K562 (cell line): ENCODE results near the gene ARFGEF2. TPM values are rescaled to one million over a fixed set of nuclear protein-coding genes. Genes with fewer than 3 reads are reported as not detected.

Source experiments
- HMG20A ChIP-seq: fragments of 450-650 bp; formaldehyde crosslinking; conservative IDR thresholded peaks from 2 replicates; pipeline ENCODE4 v1.4.0; 2020; ENCODE audit warnings: mild to moderate bottlenecking, mixed read lengths
- NFYB ChIP-seq: IDR thresholded peaks from 2 replicates; pipeline ENCODE4 v1.6.1; 2011; ENCODE audit warnings: mild to moderate bottlenecking, moderate library complexity; ENCODE audit not compliant: insufficient read length; ENCODE audit errors: extremely low read depth
- POLR2AphosphoS2 ChIP-seq: IDR thresholded peaks from 2 replicates; pipeline ENCODE4 v1.6.1; 2012; ENCODE audit warnings: low read length, improper control_type of control experiment
- TEAD4 ChIP-seq, 2 experiments: sonication (generic) in 1 of 2; formaldehyde crosslinking in 1 of 2; IDR thresholded peaks; 2 replicates each; pipeline versions ENCODE4 v1.6.1 to v1.8.0; 2012 to 2022; ENCODE audit warnings: borderline replicate concordance in 1 of 2, inconsistent platforms in 1 of 2, low read length in 1 of 2, mild to moderate bottlenecking in 1 of 2, missing genetic modification reagents in 1 of 2
- polyA plus RNA-seq, 8 experiments: library from polyadenylated mRNA; depleted of rRNA in 4 of 8; stranded (reverse) in 5 of 8; unstranded in 3 of 8; fragments of >200 nt; fragmentation: Nextera tagmentation in 2 of 8; fragmentation: Illumina TruSeq in 1 of 8; extraction: Ambion mirVana in 2 of 8; extraction: Trizol in 1 of 8; gene quantifications; 2 replicates each; pipeline versions ENCODE4 v1.2.1 to v1.2.3, GENCODE V29; 2011 to 2014; ENCODE audit warnings: inconsistent platforms in 1 of 8, missing spikeins in 1 of 8
- total RNA-seq, 7 experiments: library from RNA; depleted of rRNA in 6 of 7; stranded (reverse); fragments of >200 nt in 6 of 7; fragmentation: Illumina TruSeq in 2 of 7; extraction: Trizol in 2 of 7; gene quantifications; 2 replicates each; pipeline versions ENCODE4 v1.2.1 to v1.2.3, GENCODE V29; 2011 to 2021; ENCODE audit warnings: low replicate concordance in 1 of 7
- TF ChIP-seq, protein P1 (sequence below): fragments of 450-650 bp; conservative IDR thresholded peaks from 2 replicates; pipeline ENCODE4 v1.6.1; 2016; ENCODE audit warnings: missing genetic modification characterization, low read depth, mild to moderate bottlenecking, control low read depth, missing compliant biosample characterization
- TF ChIP-seq, protein P2 (sequence below): fragments of 200-800 bp; sonication (Bioruptor generic); IDR thresholded peaks from 2 replicates; pipeline ENCODE4 v1.6.1; 2017; ENCODE audit warnings: missing genetic modification characterization, missing compliant biosample characterization
- TF ChIP-seq, protein P3 (sequence below): fragments of 250-450 bp; sonication (Bioruptor Pico); IDR thresholded peaks from 2 replicates; pipeline ENCODE4 v1.4.0; 2020
- TF ChIP-seq, protein P4 (sequence below): fragments of 250-450 bp; sonication (Bioruptor Pico); IDR thresholded peaks from 2 replicates; pipeline ENCODE4 v1.9.0; 2021; ENCODE audit warnings: mild to moderate bottlenecking, inconsistent platforms
- TF ChIP-seq, protein P5 (sequence below): sonication (generic); formaldehyde crosslinking; IDR thresholded peaks from 2 replicates; pipeline ENCODE4 v1.8.1; 2023; ENCODE audit warnings: mild to moderate bottlenecking, missing genetic modification reagents, moderate library complexity

Gene ARFGEF2
- total and polyA plus RNA-seq, 9 of the 15 experiments (the other 6 are each of a cell fraction or from before 2014, with no cell fraction given), result 4.2 to 18.8 (median 13.7) TPM

DNA sequence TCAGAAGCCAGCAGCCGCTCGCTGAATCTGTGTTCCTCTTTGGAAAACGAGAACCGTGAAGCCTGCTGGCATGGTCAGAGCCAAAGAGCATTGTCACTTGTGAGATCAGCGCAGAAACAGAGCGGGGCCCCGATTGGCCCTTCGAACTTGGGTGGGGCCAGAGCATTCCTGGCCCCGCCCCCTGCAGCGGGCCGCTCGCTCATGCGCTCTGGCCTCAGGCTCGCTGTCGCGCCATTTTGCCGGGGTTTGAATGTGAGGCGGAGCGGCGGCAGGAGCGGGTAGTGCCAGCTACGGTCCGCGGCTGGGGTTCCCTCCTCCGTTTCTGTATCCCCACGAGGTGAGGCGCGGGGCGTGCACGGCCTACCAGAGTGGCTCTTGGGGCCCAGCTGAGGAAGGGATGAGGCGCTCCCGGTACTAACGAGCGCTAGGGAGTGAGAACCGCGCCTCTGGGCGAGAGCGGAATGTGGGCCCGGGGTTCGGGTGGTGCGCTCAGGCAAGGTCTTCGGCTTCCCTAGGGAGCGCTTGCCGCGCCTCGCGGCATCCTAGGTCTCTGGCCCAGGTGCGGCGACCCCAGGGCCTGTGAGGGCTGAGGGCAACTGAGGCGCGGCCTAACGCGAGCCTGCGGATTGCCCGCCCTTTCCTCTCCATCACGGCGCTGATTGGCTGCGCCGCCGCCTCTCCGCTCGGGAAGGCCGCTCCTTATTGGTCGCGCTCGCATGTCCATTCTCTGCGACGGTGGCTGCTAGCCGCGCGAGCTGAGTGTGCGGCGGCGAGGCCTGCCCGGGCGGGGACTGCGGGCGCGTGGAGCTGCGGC lies 124.8 kb downstream of the ARFGEF2 start, which contains the start of gene CSE1L (continued):
- no peak for TF ChIP-seq HMG20A (CRISPR knock-in tag)
- TF ChIP-seq TEAD4 (IDR thresholded peaks at IDR 0.05; ENCODE audit: low read length), result peak; percentile 63
- 0 out of 2 replicates have a peak, but pooled peaks have one; percentile 17 for TF ChIP-seq TEAD4 (CRISPR knock-in tag; IDR thresholded peaks at IDR 0.05; ENCODE audit: borderline replicate concordance)
- TF ChIP-seq, protein P1, sequence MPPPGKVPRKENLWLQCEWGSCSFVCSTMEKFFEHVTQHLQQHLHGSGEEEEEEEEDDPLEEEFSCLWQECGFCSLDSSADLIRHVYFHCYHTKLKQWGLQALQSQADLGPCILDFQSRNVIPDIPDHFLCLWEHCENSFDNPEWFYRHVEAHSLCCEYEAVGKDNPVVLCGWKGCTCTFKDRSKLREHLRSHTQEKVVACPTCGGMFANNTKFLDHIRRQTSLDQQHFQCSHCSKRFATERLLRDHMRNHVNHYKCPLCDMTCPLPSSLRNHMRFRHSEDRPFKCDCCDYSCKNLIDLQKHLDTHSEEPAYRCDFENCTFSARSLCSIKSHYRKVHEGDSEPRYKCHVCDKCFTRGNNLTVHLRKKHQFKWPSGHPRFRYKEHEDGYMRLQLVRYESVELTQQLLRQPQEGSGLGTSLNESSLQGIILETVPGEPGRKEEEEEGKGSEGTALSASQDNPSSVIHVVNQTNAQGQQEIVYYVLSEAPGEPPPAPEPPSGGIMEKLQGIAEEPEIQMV, result 0 out of 2 replicates have a peak, but pooled peaks have one; percentile 44
- TF ChIP-seq, protein P2, sequence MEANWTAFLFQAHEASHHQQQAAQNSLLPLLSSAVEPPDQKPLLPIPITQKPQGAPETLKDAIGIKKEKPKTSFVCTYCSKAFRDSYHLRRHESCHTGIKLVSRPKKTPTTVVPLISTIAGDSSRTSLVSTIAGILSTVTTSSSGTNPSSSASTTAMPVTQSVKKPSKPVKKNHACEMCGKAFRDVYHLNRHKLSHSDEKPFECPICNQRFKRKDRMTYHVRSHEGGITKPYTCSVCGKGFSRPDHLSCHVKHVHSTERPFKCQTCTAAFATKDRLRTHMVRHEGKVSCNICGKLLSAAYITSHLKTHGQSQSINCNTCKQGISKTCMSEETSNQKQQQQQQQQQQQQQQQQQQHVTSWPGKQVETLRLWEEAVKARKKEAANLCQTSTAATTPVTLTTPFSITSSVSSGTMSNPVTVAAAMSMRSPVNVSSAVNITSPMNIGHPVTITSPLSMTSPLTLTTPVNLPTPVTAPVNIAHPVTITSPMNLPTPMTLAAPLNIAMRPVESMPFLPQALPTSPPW (CRISPR knock-in tag), result peak; percentile 31
- TF ChIP-seq, protein P3, sequence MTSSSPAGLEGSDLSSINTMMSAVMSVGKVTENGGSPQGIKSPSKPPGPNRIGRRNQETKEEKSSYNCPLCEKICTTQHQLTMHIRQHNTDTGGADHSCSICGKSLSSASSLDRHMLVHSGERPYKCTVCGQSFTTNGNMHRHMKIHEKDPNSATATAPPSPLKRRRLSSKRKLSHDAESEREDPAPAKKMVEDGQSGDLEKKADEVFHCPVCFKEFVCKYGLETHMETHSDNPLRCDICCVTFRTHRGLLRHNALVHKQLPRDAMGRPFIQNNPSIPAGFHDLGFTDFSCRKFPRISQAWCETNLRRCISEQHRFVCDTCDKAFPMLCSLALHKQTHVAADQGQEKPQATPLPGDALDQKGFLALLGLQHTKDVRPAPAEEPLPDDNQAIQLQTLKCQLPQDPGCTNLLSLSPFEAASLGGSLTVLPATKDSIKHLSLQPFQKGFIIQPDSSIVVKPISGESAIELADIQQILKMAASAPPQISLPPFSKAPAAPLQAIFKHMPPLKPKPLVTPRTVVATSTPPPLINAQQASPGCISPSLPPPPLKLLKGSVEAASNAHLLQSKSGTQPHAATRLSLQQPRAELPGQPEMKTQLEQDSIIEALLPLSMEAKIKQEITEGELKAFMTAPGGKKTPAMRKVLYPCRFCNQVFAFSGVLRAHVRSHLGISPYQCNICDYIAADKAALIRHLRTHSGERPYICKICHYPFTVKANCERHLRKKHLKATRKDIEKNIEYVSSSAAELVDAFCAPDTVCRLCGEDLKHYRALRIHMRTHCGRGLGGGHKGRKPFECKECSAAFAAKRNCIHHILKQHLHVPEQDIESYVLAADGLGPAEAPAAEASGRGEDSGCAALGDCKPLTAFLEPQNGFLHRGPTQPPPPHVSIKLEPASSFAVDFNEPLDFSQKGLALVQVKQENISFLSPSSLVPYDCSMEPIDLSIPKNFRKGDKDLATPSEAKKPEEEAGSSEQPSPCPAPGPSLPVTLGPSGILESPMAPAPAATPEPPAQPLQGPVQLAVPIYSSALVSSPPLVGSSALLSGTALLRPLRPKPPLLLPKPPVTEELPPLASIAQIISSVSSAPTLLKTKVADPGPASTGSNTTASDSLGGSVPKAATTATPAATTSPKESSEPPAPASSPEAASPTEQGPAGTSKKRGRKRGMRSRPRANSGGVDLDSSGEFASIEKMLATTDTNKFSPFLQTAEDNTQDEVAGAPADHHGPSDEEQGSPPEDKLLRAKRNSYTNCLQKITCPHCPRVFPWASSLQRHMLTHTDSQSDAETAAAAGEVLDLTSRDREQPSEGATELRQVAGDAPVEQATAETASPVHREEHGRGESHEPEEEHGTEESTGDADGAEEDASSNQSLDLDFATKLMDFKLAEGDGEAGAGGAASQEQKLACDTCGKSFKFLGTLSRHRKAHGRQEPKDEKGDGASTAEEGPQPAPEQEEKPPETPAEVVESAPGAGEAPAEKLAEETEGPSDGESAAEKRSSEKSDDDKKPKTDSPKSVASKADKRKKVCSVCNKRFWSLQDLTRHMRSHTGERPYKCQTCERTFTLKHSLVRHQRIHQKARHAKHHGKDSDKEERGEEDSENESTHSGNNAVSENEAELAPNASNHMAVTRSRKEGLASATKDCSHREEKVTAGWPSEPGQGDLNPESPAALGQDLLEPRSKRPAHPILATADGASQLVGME (CRISPR knock-in tag), result 0 out of 2 replicates have a peak, but pooled peaks have one; percentile 19
- TF ChIP-seq, protein P4, sequence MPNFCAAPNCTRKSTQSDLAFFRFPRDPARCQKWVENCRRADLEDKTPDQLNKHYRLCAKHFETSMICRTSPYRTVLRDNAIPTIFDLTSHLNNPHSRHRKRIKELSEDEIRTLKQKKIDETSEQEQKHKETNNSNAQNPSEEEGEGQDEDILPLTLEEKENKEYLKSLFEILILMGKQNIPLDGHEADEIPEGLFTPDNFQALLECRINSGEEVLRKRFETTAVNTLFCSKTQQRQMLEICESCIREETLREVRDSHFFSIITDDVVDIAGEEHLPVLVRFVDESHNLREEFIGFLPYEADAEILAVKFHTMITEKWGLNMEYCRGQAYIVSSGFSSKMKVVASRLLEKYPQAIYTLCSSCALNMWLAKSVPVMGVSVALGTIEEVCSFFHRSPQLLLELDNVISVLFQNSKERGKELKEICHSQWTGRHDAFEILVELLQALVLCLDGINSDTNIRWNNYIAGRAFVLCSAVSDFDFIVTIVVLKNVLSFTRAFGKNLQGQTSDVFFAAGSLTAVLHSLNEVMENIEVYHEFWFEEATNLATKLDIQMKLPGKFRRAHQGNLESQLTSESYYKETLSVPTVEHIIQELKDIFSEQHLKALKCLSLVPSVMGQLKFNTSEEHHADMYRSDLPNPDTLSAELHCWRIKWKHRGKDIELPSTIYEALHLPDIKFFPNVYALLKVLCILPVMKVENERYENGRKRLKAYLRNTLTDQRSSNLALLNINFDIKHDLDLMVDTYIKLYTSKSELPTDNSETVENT (CRISPR knock-in tag), result 0 out of 2 replicates have a peak, but pooled peaks have one; percentile 43
- TF ChIP-seq NFYB, result peak; percentile 84
- TF ChIP-seq POLR2AphosphoS2, result peak; percentile 81; the same call in 1 of the 2 replicates
- TF ChIP-seq, protein P5, sequence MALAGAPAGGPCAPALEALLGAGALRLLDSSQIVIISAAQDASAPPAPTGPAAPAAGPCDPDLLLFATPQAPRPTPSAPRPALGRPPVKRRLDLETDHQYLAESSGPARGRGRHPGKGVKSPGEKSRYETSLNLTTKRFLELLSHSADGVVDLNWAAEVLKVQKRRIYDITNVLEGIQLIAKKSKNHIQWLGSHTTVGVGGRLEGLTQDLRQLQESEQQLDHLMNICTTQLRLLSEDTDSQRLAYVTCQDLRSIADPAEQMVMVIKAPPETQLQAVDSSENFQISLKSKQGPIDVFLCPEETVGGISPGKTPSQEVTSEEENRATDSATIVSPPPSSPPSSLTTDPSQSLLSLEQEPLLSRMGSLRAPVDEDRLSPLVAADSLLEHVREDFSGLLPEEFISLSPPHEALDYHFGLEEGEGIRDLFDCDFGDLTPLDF (CRISPR knock-in tag), result peak; percentile 94; the same call in 1 of the 2 replicates
